Prostate gland (tissue), 2 donors: ENCODE measurements around the gene DGKQ.

Experiments
- POLR2A ChIP-seq: fragments of 450-650 bp; IDR thresholded peaks from one replicate; pipeline ENCODE4 v1.6.1; 2016; ENCODE audit warnings: antibody characterized with exemption, mild to moderate bottlenecking
- POLR2AphosphoS5 ChIP-seq: sonication (generic); formaldehyde crosslinking; IDR thresholded peaks from one replicate; pipeline ENCODE4 v1.6.1; 2017; ENCODE audit warnings: antibody characterized with exemption
- TF ChIP-seq, protein P1 (sequence below), 4 experiments: fragments of 200-600 bp in 2 of 4; fragments of 450-650 bp in 2 of 4; sonication (generic) in 2 of 4; IDR thresholded peaks; 1 replicate in 3 of 4; 2 replicates in 1 of 4; pipeline ENCODE4 v1.5.1; 2016 to 2019; ENCODE audit warnings: antibody characterized with exemption in 4 of 4, mild to moderate bottlenecking in 2 of 4, moderate library complexity in 2 of 4

GRCh38 chr4:964346-965025 is 8.9 kb downstream of the DGKQ start:
- TF ChIP-seq, protein P1, sequence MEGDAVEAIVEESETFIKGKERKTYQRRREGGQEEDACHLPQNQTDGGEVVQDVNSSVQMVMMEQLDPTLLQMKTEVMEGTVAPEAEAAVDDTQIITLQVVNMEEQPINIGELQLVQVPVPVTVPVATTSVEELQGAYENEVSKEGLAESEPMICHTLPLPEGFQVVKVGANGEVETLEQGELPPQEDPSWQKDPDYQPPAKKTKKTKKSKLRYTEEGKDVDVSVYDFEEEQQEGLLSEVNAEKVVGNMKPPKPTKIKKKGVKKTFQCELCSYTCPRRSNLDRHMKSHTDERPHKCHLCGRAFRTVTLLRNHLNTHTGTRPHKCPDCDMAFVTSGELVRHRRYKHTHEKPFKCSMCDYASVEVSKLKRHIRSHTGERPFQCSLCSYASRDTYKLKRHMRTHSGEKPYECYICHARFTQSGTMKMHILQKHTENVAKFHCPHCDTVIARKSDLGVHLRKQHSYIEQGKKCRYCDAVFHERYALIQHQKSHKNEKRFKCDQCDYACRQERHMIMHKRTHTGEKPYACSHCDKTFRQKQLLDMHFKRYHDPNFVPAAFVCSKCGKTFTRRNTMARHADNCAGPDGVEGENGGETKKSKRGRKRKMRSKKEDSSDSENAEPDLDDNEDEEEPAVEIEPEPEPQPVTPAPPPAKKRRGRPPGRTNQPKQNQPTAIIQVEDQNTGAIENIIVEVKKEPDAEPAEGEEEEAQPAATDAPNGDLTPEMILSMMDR (IDR thresholded peaks at IDR 0.05) = no peak
- no peak for TF ChIP-seq POLR2AphosphoS5
- TF ChIP-seq POLR2A = no peak
